Measurements from ENCODE around the gene ERG.

The ERG gene

DNA sequence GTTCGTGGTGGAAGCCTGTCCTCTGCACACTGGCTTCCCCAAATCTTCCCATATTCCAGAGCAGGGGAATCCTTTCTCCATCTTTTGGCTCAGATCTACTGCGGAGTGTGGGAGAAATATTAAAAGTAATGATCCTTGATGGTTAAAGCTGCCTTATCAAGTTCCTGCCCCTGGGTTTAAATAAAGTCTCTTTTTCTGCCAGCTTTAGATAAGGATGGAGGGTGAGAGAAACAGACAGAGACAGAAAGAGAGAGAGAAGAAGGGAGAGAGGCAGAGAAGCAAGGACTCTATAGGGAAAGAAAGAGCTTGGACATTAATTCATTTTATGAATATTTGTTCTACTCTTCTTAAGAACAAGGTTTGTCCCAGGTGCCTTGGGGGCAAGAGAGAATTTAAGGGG is 143.5 kb downstream of the ERG start:
- H3K36me3 ChIP-seq (ENCODE audit: insufficient read depth): no peaks in the 10 kb centered on the region
- H3K4me2 ChIP-seq: no peak overlapping the region
- H3K9ac ChIP-seq: no peak overlapping the region
- H3K27ac ChIP-seq: no peak overlapping the region
- H3K27me3 ChIP-seq (ENCODE audit: insufficient read depth, low read depth): no peaks in the 10 kb centered on the region
- no peak overlapping the region for H3K4me3 ChIP-seq (IDR thresholded peaks at IDR 0.05; ENCODE audit: insufficient read depth, low read depth, low read length)
- TF ChIP-seq CTCF (conservative IDR thresholded peaks at IDR 0.05; ENCODE audit: low read depth, low read length): no peak
- H2AFZ ChIP-seq (ENCODE audit: low read depth): no peak overlapping the region
- H3K79me2 ChIP-seq (ENCODE audit: insufficient read depth, low read depth): no peaks in the 10 kb centered on the region
- H3K4me1 ChIP-seq (ENCODE audit: low read depth, poor library complexity, severe bottlenecking): no peaks in the 10 kb centered on the region
- no peaks in the 10 kb centered on the region for H4K20me1 ChIP-seq (ENCODE audit: insufficient read depth)

GRCh38 chr21:38354231-38354630 is 144.0 kb downstream of the ERG start:
- Histone ChIP-seq H3K9ac (no peak overlapping the region), H3K4me3 (IDR thresholded peaks at IDR 0.05; ENCODE audit: insufficient read depth, low read depth, low read length) (no peak overlapping the region), H3K36me3 (ENCODE audit: insufficient read depth) (no peaks in the 10 kb centered on the region), H3K4me2 (no peak overlapping the region), H3K79me2 (ENCODE audit: insufficient read depth, low read depth) (no peaks in the 10 kb centered on the region), H2AFZ (ENCODE audit: low read depth) (no peak overlapping the region), H3K27me3 (ENCODE audit: insufficient read depth, low read depth) (no peaks in the 10 kb centered on the region), H3K27ac (no peak overlapping the region), H3K4me1 (ENCODE audit: low read depth, poor library complexity, severe bottlenecking) (no peaks in the 10 kb centered on the region), H4K20me1 (ENCODE audit: insufficient read depth) (no peaks in the 10 kb centered on the region)
- TF ChIP-seq CTCF (conservative IDR thresholded peaks at IDR 0.05; ENCODE audit: low read depth, low read length): no peak

DNA sequence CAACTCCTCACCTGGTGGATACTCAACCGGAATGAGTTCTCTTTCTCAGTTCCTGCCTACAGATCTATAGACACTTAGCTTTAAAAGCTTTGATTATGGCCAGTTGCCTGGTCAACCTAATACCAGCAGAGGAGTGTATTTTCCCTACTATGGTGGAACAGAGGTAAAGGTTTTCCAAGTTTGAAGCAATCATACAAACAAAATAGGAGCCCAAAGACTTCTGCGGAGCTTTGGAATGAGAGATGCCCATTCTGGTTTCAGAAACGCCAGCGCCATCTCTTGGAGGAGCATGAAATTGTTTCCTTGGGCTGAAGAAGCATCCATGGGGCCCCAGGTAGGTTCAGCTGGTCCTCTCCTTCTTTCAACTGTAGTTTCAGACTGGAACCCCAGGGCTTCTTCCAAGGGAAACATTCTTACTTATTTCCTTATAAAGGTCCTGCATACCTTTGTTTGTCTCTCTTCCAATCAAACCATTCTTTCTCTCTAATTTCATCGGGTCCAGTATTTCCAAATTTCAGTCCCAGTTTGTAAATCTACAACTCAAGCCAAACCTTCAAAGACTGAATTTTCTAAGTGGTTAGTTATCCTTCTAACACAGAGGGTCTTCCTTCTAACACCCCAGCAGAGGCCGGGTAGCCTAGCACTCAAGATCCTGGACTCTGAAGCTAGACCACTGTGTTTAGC is 145.6 kb downstream of the ERG start:
- Histone ChIP-seq H3K4me2 (no peak overlapping the region), H3K4me3 (IDR thresholded peaks at IDR 0.05; ENCODE audit: insufficient read depth, low read depth, low read length) (no peak overlapping the region), H3K4me1 (ENCODE audit: low read depth, poor library complexity, severe bottlenecking) (no peaks in the 10 kb centered on the region), H4K20me1 (ENCODE audit: insufficient read depth) (no peaks in the 10 kb centered on the region), H3K27me3 (ENCODE audit: insufficient read depth, low read depth) (no peaks in the 10 kb centered on the region), H3K9ac (no peak overlapping the region), H2AFZ (ENCODE audit: low read depth) (no peak overlapping the region), H3K79me2 (ENCODE audit: insufficient read depth, low read depth) (no peaks in the 10 kb centered on the region), H3K27ac (no peak overlapping the region), H3K36me3 (ENCODE audit: insufficient read depth) (no peaks in the 10 kb centered on the region)
- TF ChIP-seq CTCF (conservative IDR thresholded peaks at IDR 0.05; ENCODE audit: low read depth, low read length): peak; percentile 74

DNA sequence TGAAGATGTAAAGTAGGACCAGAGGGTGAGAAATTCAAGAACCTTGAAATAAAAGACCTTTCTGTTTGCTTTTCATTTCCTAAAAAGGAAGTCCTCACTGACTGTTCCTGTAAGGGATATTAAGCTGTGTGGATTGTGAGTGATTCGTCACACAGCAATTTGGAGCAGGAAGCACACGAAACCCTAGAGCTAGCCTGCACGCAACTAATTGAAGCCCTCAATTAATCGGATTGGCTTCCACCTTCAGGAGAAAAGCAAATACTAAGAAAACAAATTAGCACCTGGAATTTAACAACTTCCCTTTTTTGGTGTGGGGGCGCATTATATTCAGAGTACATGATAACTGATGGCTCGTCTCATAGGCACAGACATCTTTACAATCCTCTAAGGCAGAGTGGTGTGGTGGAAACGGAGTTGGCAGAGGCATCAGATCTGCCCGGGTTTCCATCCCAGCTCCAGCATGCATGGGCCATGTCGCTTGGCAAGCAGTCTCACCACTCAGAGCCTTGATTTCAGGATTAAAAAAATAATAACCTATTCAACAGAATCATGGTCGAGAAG is 146.2 kb downstream of the ERG start:
- H3K27ac ChIP-seq: no peak overlapping the region
- H3K79me2 ChIP-seq (ENCODE audit: insufficient read depth, low read depth): no peaks in the 10 kb centered on the region
- H3K4me1 ChIP-seq (ENCODE audit: low read depth, poor library complexity, severe bottlenecking): no peaks in the 10 kb centered on the region
- TF ChIP-seq CTCF (conservative IDR thresholded peaks at IDR 0.05; ENCODE audit: low read depth, low read length): no peak
- no peak overlapping the region for H3K4me3 ChIP-seq (IDR thresholded peaks at IDR 0.05; ENCODE audit: insufficient read depth, low read depth, low read length)
- no peaks in the 10 kb centered on the region for H3K27me3 ChIP-seq (ENCODE audit: insufficient read depth, low read depth)
- no peak overlapping the region for H3K9ac ChIP-seq
- H3K4me2 ChIP-seq: no peak overlapping the region
- H2AFZ ChIP-seq (ENCODE audit: low read depth): no peak overlapping the region
- no peaks in the 10 kb centered on the region for H3K36me3 ChIP-seq (ENCODE audit: insufficient read depth)
- H4K20me1 ChIP-seq (ENCODE audit: insufficient read depth): no peaks in the 10 kb centered on the region

Data from KMS-11 (cell line).